HL-60 (cell line): ENCODE measurements around the gene ZNF862.

Experiments used
- GABPA ChIP-seq: IDR thresholded peaks from 2 replicates; pipeline ENCODE4 v1.6.1; 2012; ENCODE audit warnings: low read depth
- POLR2AphosphoS5 ChIP-seq: IDR thresholded peaks from 2 replicates; pipeline ENCODE4 v1.6.1; 2012; ENCODE audit warnings: low read depth
- TF ChIP-seq, protein P1 (sequence below): IDR thresholded peaks from one replicate; pipeline ENCODE4 v1.5.1; 2011; ENCODE audit warnings: low read length, control low read depth, inconsistent platforms; ENCODE audit not compliant: insufficient read depth

DNA sequence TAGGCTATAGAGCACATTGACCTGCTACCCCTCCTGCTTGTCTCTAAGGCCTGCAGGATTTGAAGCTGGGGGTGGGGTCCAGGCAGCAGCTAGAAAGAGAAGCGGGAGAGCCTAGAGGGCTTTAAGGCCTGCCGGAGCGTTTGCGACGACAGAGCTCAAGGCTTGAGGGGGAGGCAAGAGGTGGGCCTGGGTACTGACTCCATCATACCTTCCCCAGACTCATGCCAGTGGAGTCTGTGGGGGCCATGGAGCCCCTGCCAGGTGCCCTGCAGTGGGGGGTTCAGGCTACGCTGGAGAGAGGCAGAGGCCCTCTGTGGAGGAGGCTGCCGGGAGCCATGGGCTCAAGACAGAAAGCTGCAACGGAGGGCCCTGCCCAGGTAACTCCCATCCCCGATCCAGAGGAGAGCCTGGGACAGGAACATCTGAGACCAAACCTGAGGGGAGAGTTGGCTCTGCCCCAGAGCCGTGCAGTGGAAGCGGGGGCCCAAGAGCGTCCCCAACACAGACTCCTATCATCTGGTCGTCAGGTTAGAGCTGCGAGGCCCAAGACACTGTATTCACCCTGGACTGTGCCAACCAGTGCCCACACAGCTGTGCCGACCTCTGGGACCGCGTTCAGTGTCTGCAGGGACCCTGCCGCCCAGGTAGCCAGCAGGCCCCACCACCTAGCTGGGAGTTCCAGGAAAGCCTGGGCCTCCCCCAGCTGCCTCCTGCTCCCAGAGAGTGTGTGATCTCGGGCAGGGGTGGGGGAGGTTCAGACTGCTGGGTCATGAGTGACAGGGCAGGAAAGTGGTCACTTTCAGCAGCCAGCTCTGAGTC lies 13.2 kb upstream of the ZNF862 start:
- no peak for TF ChIP-seq POLR2AphosphoS5
- TF ChIP-seq, protein P1, sequence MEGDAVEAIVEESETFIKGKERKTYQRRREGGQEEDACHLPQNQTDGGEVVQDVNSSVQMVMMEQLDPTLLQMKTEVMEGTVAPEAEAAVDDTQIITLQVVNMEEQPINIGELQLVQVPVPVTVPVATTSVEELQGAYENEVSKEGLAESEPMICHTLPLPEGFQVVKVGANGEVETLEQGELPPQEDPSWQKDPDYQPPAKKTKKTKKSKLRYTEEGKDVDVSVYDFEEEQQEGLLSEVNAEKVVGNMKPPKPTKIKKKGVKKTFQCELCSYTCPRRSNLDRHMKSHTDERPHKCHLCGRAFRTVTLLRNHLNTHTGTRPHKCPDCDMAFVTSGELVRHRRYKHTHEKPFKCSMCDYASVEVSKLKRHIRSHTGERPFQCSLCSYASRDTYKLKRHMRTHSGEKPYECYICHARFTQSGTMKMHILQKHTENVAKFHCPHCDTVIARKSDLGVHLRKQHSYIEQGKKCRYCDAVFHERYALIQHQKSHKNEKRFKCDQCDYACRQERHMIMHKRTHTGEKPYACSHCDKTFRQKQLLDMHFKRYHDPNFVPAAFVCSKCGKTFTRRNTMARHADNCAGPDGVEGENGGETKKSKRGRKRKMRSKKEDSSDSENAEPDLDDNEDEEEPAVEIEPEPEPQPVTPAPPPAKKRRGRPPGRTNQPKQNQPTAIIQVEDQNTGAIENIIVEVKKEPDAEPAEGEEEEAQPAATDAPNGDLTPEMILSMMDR, result no peak
- no peak for TF ChIP-seq GABPA
